HG03460 (cell line): ENCODE results near the gene GJB6.

ENCODE experiments used
- ATAC-seq: cut with Tn5 transposase; IDR thresholded peaks from one replicate; pipeline ENCODE4 v1.9.1; 2021; ENCODE audit not compliant: unreplicated experiment

The GJB6 gene

DNA sequence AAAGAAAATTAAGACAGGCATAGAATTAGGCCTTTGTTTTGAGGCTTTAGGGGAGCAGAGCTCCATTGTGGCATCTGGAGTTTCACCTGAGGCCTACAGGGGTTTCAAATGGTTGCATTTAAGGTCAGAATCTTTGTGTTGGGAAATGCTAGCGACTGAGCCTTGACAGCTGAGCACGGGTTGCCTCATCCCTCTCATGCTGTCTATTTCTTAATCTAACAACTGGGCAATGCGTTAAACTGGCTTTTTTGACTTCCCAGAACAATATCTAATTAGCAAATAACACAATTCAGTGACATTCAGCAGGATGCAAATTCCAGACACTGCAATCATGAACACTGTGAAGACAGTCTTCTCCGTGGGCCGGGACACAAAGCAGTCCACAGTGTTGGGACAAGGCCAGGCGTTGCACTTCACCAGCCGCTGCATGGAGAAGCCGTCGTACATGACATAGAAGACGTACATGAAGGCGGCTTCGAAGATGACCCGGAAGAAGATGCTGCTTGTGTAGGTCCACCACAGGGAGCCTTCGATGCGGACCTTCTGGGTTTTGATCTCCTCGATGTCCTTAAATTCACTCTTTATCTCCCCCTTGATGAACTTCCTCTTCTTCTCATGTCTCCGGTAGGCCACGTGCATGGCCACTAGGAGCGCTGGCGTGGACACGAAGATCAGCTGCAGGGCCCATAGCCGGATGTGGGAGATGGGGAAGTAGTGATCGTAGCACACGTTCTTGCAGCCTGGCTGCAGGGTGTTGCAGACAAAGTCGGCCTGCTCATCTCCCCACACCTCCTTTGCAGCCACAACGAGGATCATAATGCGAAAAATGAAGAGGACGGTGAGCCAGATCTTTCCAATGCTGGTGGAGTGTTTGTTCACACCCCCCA is 43.2 kb downstream of the GJB6 start:
- ATAC-seq: no peak

DNA sequence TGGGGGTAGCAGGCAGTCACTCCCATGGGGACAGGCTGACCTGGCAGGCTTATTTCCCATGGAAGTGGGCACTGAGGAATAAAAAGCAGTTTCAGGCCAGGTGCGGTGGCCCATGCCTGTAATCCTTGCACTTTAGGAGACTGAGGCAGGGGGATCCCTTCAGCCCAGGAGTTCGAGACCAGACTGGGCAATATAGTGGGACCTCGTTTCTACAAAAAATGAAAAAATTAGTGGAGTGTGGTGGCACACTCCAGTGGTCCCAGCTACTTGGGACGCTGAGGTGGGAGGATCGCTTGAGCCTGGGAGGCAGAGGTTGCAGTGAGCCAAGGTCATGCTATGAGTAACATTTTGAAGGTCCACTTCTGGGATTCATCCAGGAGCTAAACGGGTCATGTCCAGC is 45.3 kb downstream of the GJB6 start:
- ATAC-seq: no peak

- no peak for ATAC-seq
These were observed 46.6 kb downstream of the GJB6 start for GRCh38 chr13:20185366-20186056.

- peak; percentile 73 for ATAC-seq
These were observed 49.8 kb downstream of the GJB6 start for GRCh38 chr13:20182231-20182846.

DNA sequence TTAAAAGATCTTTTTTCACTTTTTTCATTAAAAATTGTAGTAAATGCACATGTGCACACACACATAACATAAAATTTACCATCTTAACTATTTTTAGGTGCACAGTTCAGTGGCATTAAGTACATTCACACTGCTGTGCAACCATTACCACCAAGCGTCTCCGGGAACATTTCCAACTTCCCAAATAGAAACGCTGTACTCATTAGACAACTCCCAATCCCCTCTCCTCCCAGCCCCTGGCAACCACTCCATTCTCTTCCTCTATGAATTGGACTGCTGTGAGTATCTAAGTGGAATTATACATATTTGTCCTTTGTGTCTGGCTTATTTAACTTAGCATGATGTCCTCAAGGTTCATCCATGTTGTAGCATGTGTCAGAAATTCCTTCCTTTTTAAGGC is 50.9 kb downstream of the GJB6 start:
- no peak for ATAC-seq

DNA sequence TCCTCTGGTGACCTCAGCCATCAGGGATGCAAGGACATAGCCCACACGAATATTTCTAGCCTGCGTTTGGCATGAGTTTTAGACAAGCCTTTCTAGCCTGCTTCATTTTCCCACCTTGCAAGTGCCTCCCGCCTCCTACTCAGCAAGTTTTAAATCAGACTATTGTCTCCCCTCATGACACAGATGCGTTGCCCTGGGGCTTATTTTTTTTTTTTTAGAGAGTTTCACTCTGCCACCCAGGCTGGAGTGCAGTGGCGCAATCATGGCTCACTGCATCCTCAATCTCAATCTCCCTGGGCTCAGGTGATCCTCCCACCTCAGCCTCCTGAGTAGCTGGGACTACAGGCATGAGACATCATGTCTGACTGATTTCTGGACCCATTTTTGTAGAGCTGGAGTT is 54.0 kb downstream of the GJB6 start:
- ATAC-seq: no peak

GRCh38 chr13:20177049-20177831 is 54.9 kb downstream of the GJB6 start:
- no peak for ATAC-seq

- no peak for ATAC-seq
These were observed 56.0 kb downstream of the GJB6 start for GRCh38 chr13:20175907-20176652.

DNA sequence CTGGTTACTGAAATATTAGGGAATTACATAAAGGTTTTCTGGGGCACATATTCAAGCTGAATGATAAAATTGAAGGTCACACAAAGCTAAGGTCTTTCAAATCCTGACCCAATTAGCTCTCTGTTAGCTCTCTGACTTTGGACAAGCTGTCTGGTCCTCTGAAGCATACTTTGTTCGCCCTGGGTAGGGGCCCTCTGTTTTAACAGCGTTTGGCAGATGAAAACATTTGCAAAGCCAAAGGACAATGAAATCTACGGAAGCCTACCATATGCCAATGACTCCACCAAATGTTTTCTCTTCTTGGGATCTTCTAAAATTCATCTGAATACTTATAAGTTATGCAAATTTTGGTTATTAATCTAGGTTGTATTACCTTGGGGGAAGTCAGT is 56.7 kb downstream of the GJB6 start:
- ATAC-seq: no peak

GRCh38 chr13:20174656-20175405 is 57.3 kb downstream of the GJB6 start:
- ATAC-seq: peak; percentile 79

DNA sequence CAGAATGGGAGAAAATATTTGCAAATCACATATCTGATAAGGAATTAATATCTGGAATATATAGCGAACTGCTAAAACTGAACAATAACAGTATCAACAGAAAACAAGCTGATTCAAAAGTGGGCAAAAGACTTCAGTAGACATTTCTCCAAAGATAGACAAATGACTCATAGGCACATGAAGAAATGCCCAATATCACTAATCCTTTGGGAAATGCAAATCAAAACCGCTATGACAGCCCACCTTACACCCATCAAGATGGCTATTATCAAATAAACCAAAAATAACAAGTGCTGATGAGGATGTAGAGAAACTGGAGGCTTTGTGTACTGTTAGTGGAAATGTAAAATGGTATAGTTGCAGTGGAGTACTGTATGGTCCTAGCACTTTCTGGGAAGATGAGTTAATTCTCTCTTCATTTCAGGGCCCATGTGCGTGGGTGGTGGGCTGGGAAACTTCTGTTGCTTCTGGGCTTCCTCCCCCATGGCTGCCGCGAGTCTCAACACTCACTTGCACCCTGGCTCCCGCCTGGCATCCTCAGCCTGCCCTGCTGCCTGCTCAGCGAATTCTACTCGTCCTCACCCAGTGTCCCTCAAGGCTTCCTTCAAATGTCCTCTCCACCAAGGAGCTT is 58.9 kb downstream of the GJB6 start:
- no peak for ATAC-seq
